GM19035 (cell line): ENCODE results near the gene CRHBP.
"Not testable (repeated sequence)": the region's sequence is repeated elsewhere in the genome, so short reads cannot be mapped to it uniquely, and the experiment has no call there.

Experiments used
- ATAC-seq: cut with Tn5 transposase; IDR thresholded peaks from one replicate; pipeline ENCODE4 v1.9.1; 2021; ENCODE audit not compliant: unreplicated experiment

Gene CRHBP

GRCh38 chr5:76956033-76956432 is 3.2 kb downstream of the CRHBP start:
- ATAC-seq, result no peak

DNA sequence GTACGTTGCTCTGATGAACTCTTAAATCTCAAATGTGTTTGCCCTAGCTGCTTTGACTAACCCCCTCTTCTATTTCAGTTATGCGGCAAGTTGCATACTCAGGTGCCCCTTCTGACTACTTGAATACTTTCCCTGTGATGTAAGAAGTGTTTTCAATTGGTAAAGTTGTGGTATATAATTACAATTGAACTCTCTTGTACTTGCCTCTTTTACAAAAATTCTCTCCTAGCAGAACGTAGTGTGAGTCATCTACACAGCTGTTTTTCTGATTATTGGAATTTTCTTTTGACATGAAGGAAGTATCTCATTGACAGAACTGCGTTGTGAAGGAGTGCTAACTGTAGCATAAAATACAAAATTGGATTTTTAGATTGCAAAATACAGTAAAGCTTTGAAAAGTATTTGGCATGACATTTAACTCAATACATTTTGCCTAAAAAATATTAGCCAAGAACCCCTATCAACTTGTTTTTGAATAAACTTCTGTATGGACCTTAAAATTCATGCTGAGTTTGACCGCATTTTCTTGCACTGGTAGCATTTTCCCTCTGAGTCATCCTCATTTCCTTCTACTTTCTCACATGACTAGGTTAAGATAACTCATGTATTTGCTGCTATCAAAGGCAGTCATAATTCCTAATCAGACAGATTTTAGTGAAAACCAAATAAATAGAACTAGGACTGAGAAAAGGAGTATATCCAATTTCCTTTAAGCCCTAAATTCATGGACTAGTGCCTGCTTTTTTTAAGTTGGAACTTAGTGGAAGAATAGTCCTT is 6.3 kb downstream of the CRHBP start:
- no peak for ATAC-seq

GRCh38 chr5:76960004-76960625 is 7.3 kb downstream of the CRHBP start:
- peak; percentile 56 for ATAC-seq

DNA sequence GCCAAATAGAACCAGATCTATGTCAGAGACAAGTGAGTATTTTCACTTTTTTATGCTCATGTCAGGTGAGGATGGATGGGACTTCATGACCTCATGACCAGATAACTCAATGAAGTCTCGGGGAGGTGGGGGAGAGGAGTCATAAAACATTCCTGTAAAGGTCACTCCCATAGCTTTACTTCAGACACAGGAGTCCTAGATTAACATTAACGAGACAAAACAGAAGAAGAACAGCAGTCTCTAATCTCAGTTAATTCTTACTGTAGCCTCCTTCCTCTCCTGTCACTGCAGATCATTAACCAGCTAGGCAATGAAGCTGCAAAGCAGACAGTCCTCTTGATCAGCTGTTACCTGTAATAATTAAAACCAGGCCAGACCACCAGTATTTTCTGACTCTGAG is 11.2 kb downstream of the CRHBP start:
- no peak for ATAC-seq

- ATAC-seq, result no peak
These were observed 18.7 kb downstream of the CRHBP start for GRCh38 chr5:76971511-76971910.

DNA sequence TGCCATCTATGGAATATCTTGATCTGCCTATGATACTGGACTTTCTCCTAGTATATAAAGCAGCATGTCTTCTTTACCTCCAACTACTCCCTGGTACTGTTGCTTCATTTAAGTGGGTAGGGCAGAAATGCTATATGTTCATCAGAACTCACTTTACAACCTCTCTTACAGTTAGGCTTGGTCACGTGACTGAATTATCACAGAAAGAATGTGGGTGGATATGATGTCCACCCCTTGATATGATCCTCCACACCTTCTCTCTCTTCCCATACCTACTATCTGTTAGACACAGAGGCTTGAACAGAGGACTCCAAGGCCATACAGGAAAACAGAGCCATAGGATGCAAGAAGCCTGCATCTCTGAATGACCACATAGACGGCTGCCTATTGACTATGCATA is 19.8 kb downstream of the CRHBP start:
- no peak for ATAC-seq

GRCh38 chr5:76974785-76975184 is 21.9 kb downstream of the CRHBP start:
- no peak for ATAC-seq

GRCh38 chr5:76978869-76979268 is 26.0 kb downstream of the CRHBP start:
- no peak for ATAC-seq

GRCh38 chr5:76980518-76981144 is 27.8 kb downstream of the CRHBP start:
- ATAC-seq, result no peak

DNA sequence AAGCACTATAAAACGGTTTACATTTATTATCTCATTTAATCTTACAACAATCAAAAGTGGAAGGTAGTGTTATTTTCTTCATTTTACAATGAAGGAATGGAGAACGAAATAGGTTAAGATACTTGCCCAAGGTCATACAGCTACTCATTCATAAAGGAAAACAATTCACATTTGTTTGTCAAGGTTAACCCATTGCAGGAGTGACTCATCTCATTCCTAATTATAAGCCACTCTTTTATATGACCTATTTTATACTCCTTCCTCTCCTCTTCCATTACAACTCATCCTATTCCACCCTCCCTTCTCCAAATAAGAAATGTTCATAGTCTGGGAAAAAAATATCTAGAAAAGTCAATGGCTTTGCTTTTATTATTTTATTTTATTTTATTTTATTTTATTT is 29.6 kb downstream of the CRHBP start:
- ATAC-seq, result no peak

GRCh38 chr5:76983468-76983867 is 30.6 kb downstream of the CRHBP start:
- ATAC-seq, result no peak

- no peak for ATAC-seq
These were observed 34.1 kb downstream of the CRHBP start for GRCh38 chr5:76986825-76987526.

DNA sequence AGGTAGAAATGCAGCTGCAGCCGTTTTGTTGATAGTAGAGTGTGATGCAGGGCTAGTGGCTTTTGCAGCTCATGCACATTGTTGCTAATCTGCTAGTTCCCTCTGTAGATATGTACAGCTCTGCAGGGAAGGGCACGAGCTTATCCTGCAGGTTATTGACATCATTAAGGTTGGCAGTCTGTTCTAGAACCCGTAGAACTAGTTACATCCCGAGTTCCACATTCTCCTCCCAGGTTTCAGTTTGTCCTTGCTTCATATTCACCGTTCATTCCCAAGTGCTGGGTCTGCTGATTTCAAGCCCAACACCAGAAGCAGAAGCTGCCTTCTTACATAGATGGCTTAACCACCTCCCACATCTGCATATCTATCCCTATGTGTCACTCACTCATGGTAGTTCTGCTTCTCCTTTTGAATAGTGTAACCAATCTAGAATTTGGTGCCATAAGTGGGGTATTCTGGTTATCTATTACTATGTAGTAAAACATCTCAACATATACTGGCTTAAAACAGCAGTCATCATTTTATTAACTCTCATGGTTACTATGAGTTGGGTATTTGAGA is 38.1 kb downstream of the CRHBP start:
- no peak for ATAC-seq

DNA sequence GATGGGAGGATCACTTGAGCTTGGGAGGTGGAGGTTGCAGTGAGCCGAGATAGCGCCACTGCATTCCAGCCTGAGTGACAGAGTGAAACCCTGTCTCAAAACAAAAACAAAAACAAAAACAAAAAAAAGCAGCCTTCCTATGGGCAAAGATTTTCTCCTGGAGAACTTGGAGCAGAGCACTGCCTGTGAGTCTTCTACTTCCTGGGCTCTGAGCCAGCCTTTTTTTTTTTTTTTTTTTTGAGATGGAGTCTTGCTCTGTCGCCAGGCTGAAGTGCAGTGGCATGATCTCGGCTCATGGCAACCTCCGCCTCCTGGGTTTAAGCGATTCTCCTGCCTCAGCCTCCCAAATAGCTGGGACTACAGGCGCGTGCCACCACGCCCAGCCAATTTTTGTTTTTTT is 40.6 kb downstream of the CRHBP start:
- ATAC-seq, result not testable (repeated sequence)

GRCh38 chr5:76994337-76994736 is 41.5 kb downstream of the CRHBP start:
- ATAC-seq, result no peak

- ATAC-seq, result not testable (repeated sequence)
These were observed 45.4 kb downstream of the CRHBP start for GRCh38 chr5:76998251-76998650.

DNA sequence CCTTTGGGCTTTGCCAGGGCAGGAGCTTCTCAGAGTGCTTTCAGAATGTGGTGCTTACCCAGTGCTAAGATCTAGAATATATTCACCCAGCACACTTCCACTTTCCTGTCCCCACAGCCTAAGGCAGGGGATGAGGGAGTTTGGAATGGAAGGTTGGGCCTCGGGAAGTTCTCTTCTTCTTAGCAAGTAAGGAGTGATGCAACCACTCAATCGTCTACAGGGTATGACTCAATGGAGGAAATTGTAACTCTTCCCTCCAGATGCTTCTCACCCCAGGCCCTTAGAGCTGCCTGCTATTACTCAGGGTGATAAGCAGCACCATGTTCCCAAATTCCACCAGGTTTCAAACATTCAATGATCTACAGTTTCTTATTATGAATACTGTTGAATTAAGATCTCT is 46.6 kb downstream of the CRHBP start:
- no peak for ATAC-seq

DNA sequence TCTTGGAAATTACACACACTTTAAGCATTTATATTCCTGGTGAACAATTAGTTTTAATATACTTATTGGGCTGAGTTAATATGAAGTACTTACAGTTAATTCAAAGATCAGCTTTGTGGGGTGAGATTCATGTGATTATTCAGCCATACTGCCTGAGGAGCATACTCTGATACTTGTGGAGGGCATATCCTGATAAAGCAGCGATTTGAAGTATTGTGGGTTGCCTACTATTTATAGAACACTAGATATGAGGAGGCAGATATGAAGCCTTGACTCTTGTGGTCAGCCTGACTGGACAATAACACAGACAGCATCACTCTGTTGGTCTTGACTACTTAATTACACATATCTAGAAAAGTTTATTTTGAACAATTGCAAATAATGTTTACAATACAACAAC is 50.4 kb downstream of the CRHBP start:
- no peak for ATAC-seq

GRCh38 chr5:77006124-77006523 is 53.3 kb downstream of the CRHBP start:
- no peak for ATAC-seq

DNA sequence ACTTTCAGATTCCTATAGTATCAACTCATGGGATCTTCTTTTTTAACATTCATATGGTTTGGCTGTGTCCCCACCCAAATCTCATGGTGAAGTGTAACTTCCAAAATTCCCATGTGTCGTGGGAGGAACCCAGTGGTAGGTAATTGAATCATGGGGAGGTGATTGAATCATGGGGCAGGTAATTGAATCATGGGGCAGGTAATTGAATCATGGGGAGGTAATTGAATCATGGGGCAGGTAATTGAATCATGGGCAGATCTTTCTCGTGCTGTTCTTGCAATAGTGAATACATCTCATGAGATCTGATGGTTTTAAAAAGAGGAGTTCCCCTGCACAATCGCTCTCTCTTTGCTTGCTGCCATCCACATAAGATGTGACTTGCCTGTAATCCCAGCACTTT is 55.6 kb downstream of the CRHBP start:
- ATAC-seq, result no peak

DNA sequence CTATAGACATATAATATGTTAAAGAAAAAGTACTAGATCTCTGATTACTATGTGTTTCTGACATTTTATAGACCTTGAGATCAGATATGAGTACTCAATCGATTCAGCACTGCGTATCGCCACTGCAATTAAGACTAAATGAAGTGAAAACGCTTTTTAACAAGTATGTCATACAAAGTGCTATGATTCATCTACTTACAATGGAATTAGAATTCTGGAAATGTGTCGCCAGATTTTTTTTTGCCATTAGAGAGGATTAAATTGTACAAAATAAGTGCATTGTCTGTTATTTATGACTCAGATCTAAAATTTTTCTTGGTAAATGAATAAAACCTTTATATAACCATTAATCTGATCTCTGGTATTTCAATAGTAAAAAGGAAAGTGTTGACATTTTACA is 57.4 kb downstream of the CRHBP start:
- no peak for ATAC-seq
